HG03442 (cell line): ENCODE results near the gene TUBGCP5.

ENCODE experiments used
- ATAC-seq: cut with Tn5 transposase; IDR thresholded peaks from one replicate; pipeline ENCODE4 v1.9.1; 2021; ENCODE audit warnings: mild to moderate bottlenecking, moderate library complexity; ENCODE audit not compliant: unreplicated experiment

TUBGCP5 gene

GRCh38 chr15:22954798-22955543, 84.4 kb downstream of the TUBGCP5 start:
- no peak for ATAC-seq

GRCh38 chr15:22954326-22954725, 85.0 kb downstream of the TUBGCP5 start:
- no peak for ATAC-seq

- ATAC-seq = no peak
Measured at GRCh38 chr15:22952796-22953579, 86.4 kb downstream of the TUBGCP5 start.

GRCh38 chr15:22951381-22952280, 87.7 kb downstream of the TUBGCP5 start:
- ATAC-seq = no peak

- ATAC-seq = no peak
Measured at GRCh38 chr15:22951031-22951380, 88.4 kb downstream of the TUBGCP5 start.

GRCh38 chr15:22950256-22950990, 88.9 kb downstream of the TUBGCP5 start:
- ATAC-seq = no peak
